ENCODE results near the gene YBX1.
A peak's percentile ranks its signal among the peaks of the same experiment; 100 is the strongest.

The YBX1 gene

DNA sequence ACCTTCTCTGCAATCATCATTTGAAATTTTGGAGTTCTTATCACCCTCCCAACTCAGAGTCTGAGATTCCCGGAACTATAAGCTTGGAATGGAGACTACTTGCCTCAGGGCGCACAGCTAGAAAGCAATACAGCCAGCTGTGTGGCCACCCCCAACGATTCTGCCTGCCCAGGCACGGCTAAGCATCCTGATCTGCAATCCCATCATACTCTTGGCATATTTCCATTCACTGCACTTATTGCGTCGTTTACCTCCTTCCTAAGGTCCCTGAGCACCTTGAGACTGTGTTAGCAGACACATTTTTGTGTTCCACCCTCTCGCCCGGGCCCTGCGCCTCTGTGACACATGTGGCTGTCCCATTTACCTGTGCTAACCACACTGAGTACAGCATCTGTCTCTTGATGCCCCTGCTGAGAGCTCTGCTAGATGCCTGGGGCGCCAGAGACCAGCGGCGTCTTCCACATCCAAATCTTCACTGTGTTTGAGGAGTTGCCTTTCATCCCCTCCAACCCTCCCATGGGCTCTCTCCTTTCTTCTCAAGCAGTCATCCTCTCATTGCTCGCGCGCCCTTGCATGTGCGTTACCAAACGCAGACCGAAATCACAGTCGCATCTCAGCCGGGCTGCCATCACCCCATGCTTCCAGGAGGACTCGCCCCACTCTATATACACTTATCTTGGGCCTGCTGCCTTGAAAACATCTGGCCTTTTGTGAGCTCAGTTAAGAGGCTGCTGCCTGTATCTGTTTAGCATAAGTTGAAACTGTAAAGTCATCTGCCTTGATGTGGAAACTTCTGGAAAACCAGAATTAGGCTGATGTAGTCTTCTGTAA lies 61.3 kb downstream of the YBX1 start:
- Histone ChIP-seq H3K4me1 (ENCODE audit: control insufficient read depth, low read depth, low read length) (peaks cover 4% of the 10 kb centered on the region), H3K79me1 (ENCODE audit: low read length) (no peaks in the 10 kb centered on the region), H3K4me3 (ENCODE audit: low read length) (no peak overlapping the region), H3K36me3 (ENCODE audit: control insufficient read depth, insufficient read depth, low read length) (no peaks in the 10 kb centered on the region), H4K5ac (ENCODE audit: low read length) (no peak overlapping the region), H3K9ac (ENCODE audit: low read length) (no peak overlapping the region), H3K56ac (ENCODE audit: low read length) (no peak overlapping the region), H2BK5ac (ENCODE audit: low read length) (no peak overlapping the region), H3K79me2 (ENCODE audit: control insufficient read depth, insufficient read depth, low read length) (no peaks in the 10 kb centered on the region), H3K27ac (ENCODE audit: low read depth, low read length) (no peak overlapping the region), H3K18ac (ENCODE audit: low read length) (no peak overlapping the region), H2AK5ac (ENCODE audit: low read length) (no peak overlapping the region), H3K23ac (ENCODE audit: low read length) (no peak overlapping the region), H3K4me2 (ENCODE audit: low read length) (no peak overlapping the region), H4K8ac (ENCODE audit: low read depth, low read length) (no peak overlapping the region), H3K4ac (ENCODE audit: low read depth, low read length) (no peak overlapping the region), H3K27me3 (ENCODE audit: insufficient read depth, low read length, poor library complexity) (no peaks in the 10 kb centered on the region), H2BK120ac (ENCODE audit: low read depth, low read length) (no peak overlapping the region), H2BK15ac (replicated peaks; ENCODE audit: low read depth) (no peak overlapping the region)
- no peak for DNase-seq
- no CpG with 5 or more reads among the region's 21 CpGs for WGBS (ENCODE audit: extremely low coverage, insufficient coverage, low lambda C conversion rate)

GRCh38 chr1:42744148-42744413 lies 61.9 kb downstream of the YBX1 start:
- Histone ChIP-seq H3K4me1 (ENCODE audit: control insufficient read depth, low read depth, low read length) (peaks cover 4% of the 10 kb centered on the region), H2BK5ac (ENCODE audit: low read length) (no peak overlapping the region), H3K27me3 (ENCODE audit: insufficient read depth, low read length, poor library complexity) (no peaks in the 10 kb centered on the region), H3K27ac (ENCODE audit: low read depth, low read length) (no peak overlapping the region), H3K4me3 (ENCODE audit: low read length) (no peak overlapping the region), H3K36me3 (ENCODE audit: control insufficient read depth, insufficient read depth, low read length) (no peaks in the 10 kb centered on the region), H3K23ac (ENCODE audit: low read length) (no peak overlapping the region), H3K9ac (ENCODE audit: low read length) (no peak overlapping the region), H2AK5ac (ENCODE audit: low read length) (no peak overlapping the region), H2BK120ac (ENCODE audit: low read depth, low read length) (no peak overlapping the region), H2BK15ac (replicated peaks; ENCODE audit: low read depth) (no peak overlapping the region), H4K5ac (ENCODE audit: low read length) (no peak overlapping the region), H3K4me2 (ENCODE audit: low read length) (no peak overlapping the region), H3K56ac (ENCODE audit: low read length) (no peak overlapping the region), H3K18ac (ENCODE audit: low read length) (no peak overlapping the region), H3K79me1 (ENCODE audit: low read length) (no peaks in the 10 kb centered on the region), H3K79me2 (ENCODE audit: control insufficient read depth, insufficient read depth, low read length) (no peaks in the 10 kb centered on the region), H4K8ac (ENCODE audit: low read depth, low read length) (no peak overlapping the region), H3K4ac (ENCODE audit: low read depth, low read length) (no peak overlapping the region)
- DNase-seq: no peak
- WGBS (ENCODE audit: extremely low coverage, insufficient coverage, low lambda C conversion rate): no CpG with 5 or more reads among the region's 9 CpGs

GRCh38 chr1:42745851-42746250 lies 63.6 kb downstream of the YBX1 start:
- no peaks in the 10 kb centered on the region for H3K27me3 ChIP-seq (ENCODE audit: insufficient read depth, low read length, poor library complexity)
- peaks cover 2% of the 10 kb centered on the region for H3K4me1 ChIP-seq (ENCODE audit: control insufficient read depth, low read depth, low read length)
- no peak overlapping the region for H3K4me3 ChIP-seq (ENCODE audit: low read length)
- no peak overlapping the region for H2BK15ac ChIP-seq (replicated peaks; ENCODE audit: low read depth)
- no peak overlapping the region for H3K27ac ChIP-seq (ENCODE audit: low read depth, low read length)
- H2AK5ac ChIP-seq (ENCODE audit: low read length): no peak overlapping the region
- WGBS (ENCODE audit: extremely low coverage, insufficient coverage, low lambda C conversion rate): no CpG with 5 or more reads among the region's 8 CpGs
- H3K79me2 ChIP-seq (ENCODE audit: control insufficient read depth, insufficient read depth, low read length): no peaks in the 10 kb centered on the region
- no peak overlapping the region for H4K8ac ChIP-seq (ENCODE audit: low read depth, low read length)
- no peaks in the 10 kb centered on the region for H3K79me1 ChIP-seq (ENCODE audit: low read length)
- no peak overlapping the region for H4K5ac ChIP-seq (ENCODE audit: low read length)
- H3K4me2 ChIP-seq (ENCODE audit: low read length): no peak overlapping the region
- no peak overlapping the region for H3K4ac ChIP-seq (ENCODE audit: low read depth, low read length)
- H2BK120ac ChIP-seq (ENCODE audit: low read depth, low read length): no peak overlapping the region
- DNase-seq: no peak
- no peak overlapping the region for H2BK5ac ChIP-seq (ENCODE audit: low read length)
- no peak overlapping the region for H3K9ac ChIP-seq (ENCODE audit: low read length)
- H3K36me3 ChIP-seq (ENCODE audit: control insufficient read depth, insufficient read depth, low read length): peaks cover 2% of the 10 kb centered on the region
- H3K18ac ChIP-seq (ENCODE audit: low read length): no peak overlapping the region
- H3K56ac ChIP-seq (ENCODE audit: low read length): no peak overlapping the region
- no peak overlapping the region for H3K23ac ChIP-seq (ENCODE audit: low read length)

GRCh38 chr1:42746436-42747105 lies 64.4 kb downstream of the YBX1 start:
- no CpG with 5 or more reads among the region's 12 CpGs for WGBS (ENCODE audit: extremely low coverage, insufficient coverage, low lambda C conversion rate)
- no peak for DNase-seq
- H2BK120ac ChIP-seq (ENCODE audit: low read depth, low read length): no peak overlapping the region
- no peaks in the 10 kb centered on the region for H3K79me2 ChIP-seq (ENCODE audit: control insufficient read depth, insufficient read depth, low read length)
- H3K4ac ChIP-seq (ENCODE audit: low read depth, low read length): no peak overlapping the region
- H2BK5ac ChIP-seq (ENCODE audit: low read length): no peak overlapping the region
- no peak overlapping the region for H3K4me3 ChIP-seq (ENCODE audit: low read length)
- H3K18ac ChIP-seq (ENCODE audit: low read length): no peak overlapping the region
- H3K27ac ChIP-seq (ENCODE audit: low read depth, low read length): no peak overlapping the region
- peaks cover 2% of the 10 kb centered on the region for H3K36me3 ChIP-seq (ENCODE audit: control insufficient read depth, insufficient read depth, low read length)
- no peak overlapping the region for H2BK15ac ChIP-seq (replicated peaks; ENCODE audit: low read depth)
- H3K23ac ChIP-seq (ENCODE audit: low read length): no peak overlapping the region
- no peak overlapping the region for H3K56ac ChIP-seq (ENCODE audit: low read length)
- no peak overlapping the region for H4K8ac ChIP-seq (ENCODE audit: low read depth, low read length)
- H3K4me1 ChIP-seq (ENCODE audit: control insufficient read depth, low read depth, low read length): no peaks in the 10 kb centered on the region
- H4K5ac ChIP-seq (ENCODE audit: low read length): no peak overlapping the region
- no peak overlapping the region for H3K9ac ChIP-seq (ENCODE audit: low read length)
- H2AK5ac ChIP-seq (ENCODE audit: low read length): no peak overlapping the region
- no peaks in the 10 kb centered on the region for H3K27me3 ChIP-seq (ENCODE audit: insufficient read depth, low read length, poor library complexity)
- no peaks in the 10 kb centered on the region for H3K79me1 ChIP-seq (ENCODE audit: low read length)
- no peak overlapping the region for H3K4me2 ChIP-seq (ENCODE audit: low read length)

DNA sequence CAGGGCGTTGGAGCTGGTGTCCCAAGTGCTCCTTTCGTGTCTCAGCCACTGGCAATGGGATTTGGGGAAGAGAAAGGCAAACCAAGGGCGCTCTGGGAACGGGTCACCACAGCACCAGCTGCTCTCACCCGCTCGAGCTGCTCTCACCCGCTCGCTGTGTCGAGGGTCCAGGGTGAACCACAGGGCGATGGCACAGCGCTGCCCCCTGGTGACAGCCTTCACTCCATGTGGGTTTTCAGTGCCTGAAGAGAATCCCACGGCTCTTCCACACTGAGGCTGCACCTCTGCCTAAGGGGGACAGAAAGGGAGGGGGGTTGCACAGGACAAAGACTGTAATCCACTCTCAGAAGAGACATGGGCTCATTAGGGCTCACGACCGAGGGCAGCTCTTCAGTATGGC lies 64.9 kb downstream of the YBX1 start:
- no peak overlapping the region for H2BK15ac ChIP-seq (replicated peaks; ENCODE audit: low read depth)
- H2BK120ac ChIP-seq (ENCODE audit: low read depth, low read length): no peak overlapping the region
- no peaks in the 10 kb centered on the region for H3K79me1 ChIP-seq (ENCODE audit: low read length)
- H3K23ac ChIP-seq (ENCODE audit: low read length): no peak overlapping the region
- H3K79me2 ChIP-seq (ENCODE audit: control insufficient read depth, insufficient read depth, low read length): no peaks in the 10 kb centered on the region
- no peaks in the 10 kb centered on the region for H3K4me1 ChIP-seq (ENCODE audit: control insufficient read depth, low read depth, low read length)
- no peak overlapping the region for H2AK5ac ChIP-seq (ENCODE audit: low read length)
- H3K27me3 ChIP-seq (ENCODE audit: insufficient read depth, low read length, poor library complexity): no peaks in the 10 kb centered on the region
- no peak overlapping the region for H2BK5ac ChIP-seq (ENCODE audit: low read length)
- no peak overlapping the region for H4K8ac ChIP-seq (ENCODE audit: low read depth, low read length)
- no peak overlapping the region for H3K4me3 ChIP-seq (ENCODE audit: low read length)
- H3K4ac ChIP-seq (ENCODE audit: low read depth, low read length): no peak overlapping the region
- H3K56ac ChIP-seq (ENCODE audit: low read length): no peak overlapping the region
- DNase-seq: peak; percentile 57
- no CpG with 5 or more reads among the region's 14 CpGs for WGBS (ENCODE audit: extremely low coverage, insufficient coverage, low lambda C conversion rate)
- peaks cover 6% of the 10 kb centered on the region for H3K36me3 ChIP-seq (ENCODE audit: control insufficient read depth, insufficient read depth, low read length)
- H3K4me2 ChIP-seq (ENCODE audit: low read length): no peak overlapping the region
- no peak overlapping the region for H3K27ac ChIP-seq (ENCODE audit: low read depth, low read length)
- H4K5ac ChIP-seq (ENCODE audit: low read length): no peak overlapping the region
- no peak overlapping the region for H3K9ac ChIP-seq (ENCODE audit: low read length)
- H3K18ac ChIP-seq (ENCODE audit: low read length): no peak overlapping the region

All from mesendoderm (in vitro differentiated cells).